ENCODE results near the gene TFF1. TPM values are rescaled to one million over a fixed set of nuclear protein-coding genes. Genes with fewer than 3 reads are reported as not detected.

TFF1 gene
- total RNA-seq (2014; rRNA removed; shearing (Covaris generic)) (not detected in 2 replicates), total RNA-seq (2022) (not detected in 2 replicates), Bru-seq, nascent RNA (not detected), BruChase-seq, experiment 1, labeled RNA remaining after a 6-hour chase (percentile 14 among the genes with signal in this experiment), BruChase-seq, experiment 2, labeled RNA remaining after a 2-hour chase (not detected)
- long read RNA-seq = 0 reads

DNA sequence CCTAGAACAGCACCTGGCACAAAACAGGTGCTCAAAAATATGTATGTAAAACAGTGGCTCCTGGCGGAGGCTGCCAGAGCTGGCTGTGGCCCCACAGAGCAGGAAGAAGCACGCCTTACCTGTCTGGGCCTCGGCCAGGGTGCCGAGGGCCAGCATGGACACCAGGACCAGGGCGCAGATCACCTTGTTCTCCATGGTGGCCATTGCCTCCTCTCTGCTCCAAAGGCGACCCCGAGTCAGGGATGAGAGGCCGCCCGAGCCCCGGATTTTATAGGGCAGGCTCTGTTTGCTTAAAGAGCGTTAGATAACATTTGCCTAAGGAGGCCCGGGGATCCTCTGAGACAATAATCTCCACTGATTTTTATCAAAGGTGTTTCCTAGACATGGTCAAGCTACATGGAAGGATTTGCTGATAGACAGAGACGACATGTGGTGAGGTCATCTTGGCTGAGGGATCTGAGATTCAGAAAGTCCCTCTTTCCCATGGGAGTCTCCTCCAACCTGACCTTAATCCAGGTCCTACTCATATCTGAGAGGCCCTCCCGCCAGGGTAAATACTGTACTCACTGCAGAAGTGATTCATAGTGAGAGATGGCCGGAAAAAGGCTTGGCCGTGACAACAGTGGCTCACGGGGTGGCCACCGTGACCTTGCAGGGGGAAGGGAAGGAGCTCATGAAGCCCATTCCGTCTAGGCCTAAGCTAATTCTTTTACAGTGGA lies at the start of gene TFF1:
Gene TFF1, minus strand, starts transcription at position 244 of the 719 bp plus-strand sequence. Its CDS starts 40 bp downstream, at position 204.
- DNase-seq (ENCODE audit: low spot score) = peak; percentile 9
- Histone ChIP-seq H3K4me1 (ENCODE audit: insufficient read depth, low read length, poor library complexity, severe bottlenecking) (peaks cover 26% of the 10 kb centered on the region), H3K36me3 (ENCODE audit: insufficient read depth, low read length) (no peaks in the 10 kb centered on the region), H3K4me2 (ENCODE audit: low read length) (0 out of 2 replicates have a peak within 1 kb of the TSS, but pooled peaks have one; percentile 16), H3K4me3 (ENCODE audit: low read depth, low read length, poor library complexity, severe bottlenecking) (no peak within 1 kb of the TSS), H3K9me3 (ENCODE audit: low read length) (no peaks in the 10 kb centered on the region), H3K79me2 (ENCODE audit: insufficient read depth, low read depth, low read length) (no peaks in the 10 kb centered on the region), H3K27ac (ENCODE audit: low read depth, low read length, poor library complexity, severe bottlenecking) (no peak within 1 kb of the TSS), H4K20me1 (ENCODE audit: insufficient read depth, low read length) (no peaks in the 10 kb centered on the region), H2AFZ (ENCODE audit: low read length) (peak within 1 kb of the TSS; percentile 32; the same call in 1 of the 2 replicates), H3K9me2 (ENCODE audit: insufficient read depth, low read length) (no peaks in the 10 kb centered on the region)
- ChIA-PET POLR2A (interaction anchor here (1.2 kb wide), 1 partner anchor 59 kb away, joined by 3 read pairs; no protein-coding TSS in a partner anchor), CTCF (ENCODE audit: unreplicated experiment) (interaction anchor here (0.6 kb wide), 1 partner anchor 48 kb away, joined by 3 read pairs; no protein-coding TSS in a partner anchor)
- intact Hi-C loops (cut with micrococcal nuclease; ENCODE audit: unreplicated experiment) = loop anchor here (10.0 kb wide), 1 partner anchor 88 kb away; no protein-coding TSS in a partner anchor
- no TSS peak for BruUV-seq (replicated peaks)
- TF ChIP-seq CTCF (conservative IDR thresholded peaks at IDR 0.05; ENCODE audit: low read length) = no peak
- no peak for TF ChIP-seq EZH2phosphoT487 (IDR thresholded peaks at IDR 0.05; ENCODE audit: borderline replicate concordance, low read depth, low read length)

- DNase-seq (ENCODE audit: low spot score) = no peak
- intact Hi-C loops (cut with micrococcal nuclease; ENCODE audit: unreplicated experiment) = no loop called here
- no peaks in the 10 kb centered on the region for H3K9me2 ChIP-seq (ENCODE audit: insufficient read depth, low read length)
- TF ChIP-seq CTCF (conservative IDR thresholded peaks at IDR 0.05; ENCODE audit: low read length) (no peak), EZH2phosphoT487 (IDR thresholded peaks at IDR 0.05; ENCODE audit: borderline replicate concordance, low read depth, low read length) (no peak)
- no peaks in the 10 kb centered on the region for H4K20me1 ChIP-seq (ENCODE audit: insufficient read depth, low read length)
- BruUV-seq (replicated peaks) = no TSS peak
- no peak overlapping the region for H3K4me2 ChIP-seq (ENCODE audit: low read length)
- H3K9me3 ChIP-seq (ENCODE audit: low read length) = no peaks in the 10 kb centered on the region
- ChIA-PET POLR2A (interaction anchor here (1.1 kb wide), 1 partner anchor 120 kb away, joined by 3 read pairs; no protein-coding TSS in a partner anchor), CTCF (ENCODE audit: unreplicated experiment) (no interaction called here)
- H2AFZ ChIP-seq (ENCODE audit: low read length) = no peak overlapping the region
- no peaks in the 10 kb centered on the region for H3K4me1 ChIP-seq (ENCODE audit: insufficient read depth, low read length, poor library complexity, severe bottlenecking)
- H3K27ac ChIP-seq (ENCODE audit: low read depth, low read length, poor library complexity, severe bottlenecking) = no peak overlapping the region
- no peaks in the 10 kb centered on the region for H3K36me3 ChIP-seq (ENCODE audit: insufficient read depth, low read length)
- no peaks in the 10 kb centered on the region for H3K79me2 ChIP-seq (ENCODE audit: insufficient read depth, low read depth, low read length)
- H3K4me3 ChIP-seq (ENCODE audit: low read depth, low read length, poor library complexity, severe bottlenecking) = no peak overlapping the region
Measured at GRCh38 chr21:42414928-42415769, 48.8 kb upstream of the TFF1 start.
